Astrocyte of the cerebellum (primary cell): ENCODE data around the gene ZNF805.

ENCODE experiments used
- DNase-seq: peaks from one replicate; pipeline ENCODE4 v3.0.0-alpha.2; 2011; ENCODE audit warnings: low read depth
- H3K4me3 ChIP-seq: 2 replicates; pipeline ENCODE4 v1.5.1; 2011; ENCODE audit warnings: mild to moderate bottlenecking, low read depth, low read length, moderate library complexity
- in situ Hi-C: cut with HindIII; loops from 2 replicates; pipeline ENCODE4 v1.10.0; 2017; ENCODE audit warnings: low sequenced_read_pairs
- TF ChIP-seq, protein P1 (sequence below): IDR thresholded peaks from 2 replicates; pipeline ENCODE4 v1.5.1; 2012; ENCODE audit warnings: low read length, low read depth, moderate library complexity, mild to moderate bottlenecking; ENCODE audit errors: missing control alignments

ZNF805 gene

DNA sequence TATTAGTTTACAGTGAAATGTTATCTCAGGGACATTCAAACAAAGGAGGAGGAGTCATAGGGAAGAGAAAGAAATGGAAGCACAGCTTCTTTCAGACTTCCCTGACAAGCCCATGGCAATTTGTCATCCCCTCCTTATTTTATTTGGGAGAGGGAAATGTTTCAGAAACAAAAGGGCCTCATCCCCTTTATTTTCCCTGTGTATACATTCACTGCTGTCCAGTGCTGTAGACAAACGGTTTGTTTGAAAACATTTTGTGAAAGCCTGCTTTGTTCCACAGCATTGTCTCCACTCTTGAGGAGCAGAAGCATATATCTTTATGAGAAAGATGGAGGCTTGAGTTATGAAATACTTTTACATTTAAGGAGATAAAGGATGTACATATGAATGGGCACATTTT, 52.1 kb downstream of the ZNF805 start:
- in situ Hi-C loops = no loop called here

DNA sequence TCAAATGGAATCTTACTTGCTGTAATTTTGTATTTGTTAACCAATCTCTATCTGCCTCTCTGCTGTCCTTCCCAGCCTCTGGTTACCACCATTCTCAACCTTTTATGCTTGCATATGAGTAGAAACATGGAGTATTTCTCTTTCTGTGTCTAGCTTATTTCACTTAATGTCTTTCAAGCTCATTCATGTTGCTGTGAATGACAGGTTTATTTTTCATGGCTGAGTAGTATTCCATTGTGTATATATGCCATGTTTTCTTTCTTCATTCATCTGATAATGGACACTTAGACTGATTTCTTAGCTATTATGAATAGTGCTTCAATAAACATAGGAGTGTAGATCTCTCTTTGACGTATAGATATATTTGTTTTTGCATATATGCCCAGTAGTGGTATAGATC, 53.3 kb downstream of the ZNF805 start:
- in situ Hi-C loops = no loop called here

More for the DNA sequence above, 52.1 kb downstream of the ZNF805 start:
- H3K4me3 ChIP-seq = no peak overlapping the region
- no peak for DNase-seq
- TF ChIP-seq, protein P1, sequence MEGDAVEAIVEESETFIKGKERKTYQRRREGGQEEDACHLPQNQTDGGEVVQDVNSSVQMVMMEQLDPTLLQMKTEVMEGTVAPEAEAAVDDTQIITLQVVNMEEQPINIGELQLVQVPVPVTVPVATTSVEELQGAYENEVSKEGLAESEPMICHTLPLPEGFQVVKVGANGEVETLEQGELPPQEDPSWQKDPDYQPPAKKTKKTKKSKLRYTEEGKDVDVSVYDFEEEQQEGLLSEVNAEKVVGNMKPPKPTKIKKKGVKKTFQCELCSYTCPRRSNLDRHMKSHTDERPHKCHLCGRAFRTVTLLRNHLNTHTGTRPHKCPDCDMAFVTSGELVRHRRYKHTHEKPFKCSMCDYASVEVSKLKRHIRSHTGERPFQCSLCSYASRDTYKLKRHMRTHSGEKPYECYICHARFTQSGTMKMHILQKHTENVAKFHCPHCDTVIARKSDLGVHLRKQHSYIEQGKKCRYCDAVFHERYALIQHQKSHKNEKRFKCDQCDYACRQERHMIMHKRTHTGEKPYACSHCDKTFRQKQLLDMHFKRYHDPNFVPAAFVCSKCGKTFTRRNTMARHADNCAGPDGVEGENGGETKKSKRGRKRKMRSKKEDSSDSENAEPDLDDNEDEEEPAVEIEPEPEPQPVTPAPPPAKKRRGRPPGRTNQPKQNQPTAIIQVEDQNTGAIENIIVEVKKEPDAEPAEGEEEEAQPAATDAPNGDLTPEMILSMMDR = no peak

DNA sequence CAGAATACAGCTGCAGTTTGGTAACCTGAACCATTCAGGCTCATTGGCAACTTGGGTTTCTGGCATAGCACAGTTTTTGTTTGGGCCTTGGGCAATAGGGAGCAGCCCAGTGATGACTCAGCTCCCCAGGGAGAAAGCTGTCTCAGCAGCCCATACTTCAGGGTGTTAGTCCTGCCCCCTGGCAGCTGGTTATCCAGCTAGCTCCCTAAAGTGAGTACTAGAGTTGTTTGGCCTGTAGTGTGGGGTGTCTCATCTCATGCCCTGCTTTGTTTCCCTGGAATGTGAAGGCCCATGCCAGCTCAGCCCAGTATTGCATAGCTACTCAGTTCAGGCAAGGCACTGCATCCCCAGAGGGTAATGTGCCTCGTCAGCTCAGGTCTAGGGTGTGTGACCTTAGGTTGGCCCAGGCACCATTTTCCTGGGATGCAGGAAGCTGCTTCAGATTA, 61.6 kb downstream of the ZNF805 start:
- DNase-seq = peak; percentile 49
- H3K4me3 ChIP-seq = no peak overlapping the region
- TF ChIP-seq, protein P1 = no peak
- in situ Hi-C loops = no loop called here

More for the DNA sequence above, 53.3 kb downstream of the ZNF805 start:
- TF ChIP-seq, protein P1 = no peak
- DNase-seq = no peak
- no peak overlapping the region for H3K4me3 ChIP-seq

DNA sequence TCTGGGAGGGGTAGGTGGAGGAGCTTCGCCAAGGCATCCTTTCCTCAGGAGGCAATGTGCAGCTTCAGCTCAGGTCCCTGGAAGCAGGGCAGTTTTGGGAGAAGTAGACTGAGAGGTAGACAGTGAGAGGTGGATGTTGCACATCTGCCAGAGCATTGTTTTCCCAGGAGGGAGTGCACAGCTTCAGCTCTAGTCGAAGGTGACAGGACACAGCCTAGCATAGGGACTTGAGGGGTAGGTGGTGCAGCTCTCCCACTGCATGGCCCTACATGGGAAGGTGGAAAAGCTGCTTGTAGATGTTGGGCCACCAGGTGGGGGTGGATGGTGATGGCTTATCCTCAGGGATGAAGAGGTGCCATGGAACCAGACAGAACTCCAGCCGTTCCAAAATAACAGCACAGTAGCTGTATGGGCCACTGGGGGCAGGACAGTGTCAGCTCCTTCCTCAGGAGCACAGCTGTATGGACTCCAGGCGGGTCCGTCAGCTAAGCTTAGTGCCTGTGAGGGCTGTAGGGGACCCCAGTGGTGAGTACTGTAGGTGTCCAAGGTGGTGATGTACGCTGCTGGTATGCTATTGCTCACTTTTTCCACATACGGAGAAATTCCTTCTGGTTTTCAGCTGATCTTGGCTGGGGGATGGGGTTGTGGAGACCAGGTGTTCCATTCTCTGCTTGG, 62.4 kb downstream of the ZNF805 start:
- in situ Hi-C loops = no loop called here
- no peak for DNase-seq
- TF ChIP-seq, protein P1 = no peak
- H3K4me3 ChIP-seq = no peak overlapping the region
